ENCODE data around the gene WTIP. TPM values are rescaled to one million over a fixed set of nuclear protein-coding genes. Genes with fewer than 3 reads are reported as not detected.

WTIP gene
- total RNA-seq, 1 experiment from 2014 or later, result 32.5 TPM

DNA sequence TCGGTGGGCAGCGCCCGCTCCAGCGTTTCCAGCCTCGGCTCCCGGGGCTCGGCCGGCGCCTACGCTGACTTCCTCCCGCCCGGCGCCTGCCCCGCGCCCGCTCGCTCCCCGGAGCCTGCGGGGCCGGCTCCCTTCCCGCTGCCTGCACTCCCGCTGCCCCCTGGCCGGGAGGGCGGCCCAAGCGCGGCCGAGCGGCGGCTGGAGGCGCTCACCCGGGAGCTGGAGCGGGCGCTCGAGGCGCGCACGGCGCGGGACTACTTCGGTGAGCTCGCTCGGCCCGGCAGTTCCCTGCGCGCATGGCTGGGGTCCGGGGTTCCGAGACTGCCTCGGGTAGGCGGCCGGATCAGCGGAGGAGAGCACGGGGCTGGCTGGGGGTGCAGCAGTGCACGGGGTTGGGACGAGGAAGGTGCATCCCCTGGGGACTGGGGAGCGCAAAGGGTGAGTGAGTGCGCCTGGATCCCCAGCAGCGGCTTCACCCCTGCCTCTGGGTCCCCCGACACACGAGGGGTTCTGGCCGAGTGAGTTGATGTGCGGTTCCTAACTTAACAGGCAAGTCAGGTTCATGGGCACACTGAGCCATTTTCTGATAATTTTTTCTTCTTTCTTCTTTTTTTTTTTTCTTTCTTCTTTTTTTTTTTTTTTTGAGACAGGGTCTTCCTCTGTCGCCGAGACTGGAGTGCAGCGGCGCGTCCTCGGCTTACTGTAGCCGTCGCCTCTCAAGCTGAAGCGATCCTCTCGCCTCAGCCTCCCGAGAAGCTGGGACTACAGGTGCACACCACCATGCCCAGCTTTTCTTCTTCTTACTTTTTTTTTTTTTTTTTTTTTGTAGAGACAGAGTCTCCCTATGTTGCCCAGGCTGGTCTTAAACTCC, 1.1 kb downstream of the WTIP start:
- Histone ChIP-seq H2AFZ (ENCODE audit: low read length) (no peak overlapping the region), H3T11ph (ENCODE audit: low read length) (no peak overlapping the region), H2BK12ac (ENCODE audit: insufficient read length, low read depth, low read length) (no peak overlapping the region), H4K20me1 (ENCODE audit: control insufficient read depth, insufficient read depth, insufficient read length) (no peaks in the 10 kb centered on the region), H2BK5ac (ENCODE audit: insufficient read length, low read length) (no peak overlapping the region), H2BK20ac (ENCODE audit: low read depth, low read length, poor library complexity, severe bottlenecking) (no peak overlapping the region), H3K4ac (ENCODE audit: low read depth, low read length) (no peak overlapping the region), H3K9me3 (ENCODE audit: control insufficient read depth, low read depth, low read length) (no peaks in the 10 kb centered on the region), H3K27me3 (ENCODE audit: insufficient read depth, low read length) (no peaks in the 10 kb centered on the region; the same call in 1 of the 2 replicates), H3K9ac (ENCODE audit: extremely low read depth, insufficient read length, low read length) (peak overlapping the region; percentile 50), H4K8ac (replicated peaks; ENCODE audit: insufficient read length, low read depth, low read length) (no peak overlapping the region), H3K79me2 (ENCODE audit: insufficient read depth, low read length) (peaks cover 2% of the 10 kb centered on the region; the same call in 1 of the 2 replicates), H3K27ac (ENCODE audit: insufficient read length, low read depth, low read length) (no peak overlapping the region), H3K18ac (ENCODE audit: insufficient read length, low read depth, low read length) (no peak overlapping the region), H3K4me2 (ENCODE audit: insufficient read depth, insufficient read length, low read length) (peak overlapping the region; percentile 83), H3K4me1 (ENCODE audit: insufficient read depth, low read length) (no peaks in the 10 kb centered on the region; the same call in 1 of the 2 replicates), H3K56ac (ENCODE audit: insufficient read length, low read depth, low read length) (no peak overlapping the region), H2BK120ac (ENCODE audit: low read depth, low read length, poor library complexity, severe bottlenecking) (no peak overlapping the region), H2BK15ac (ENCODE audit: low read depth, low read length) (no peak overlapping the region), H4K91ac (ENCODE audit: insufficient read length, low read depth, low read length) (no peak overlapping the region), H3K23ac (ENCODE audit: insufficient read length, low read depth, low read length) (no peak overlapping the region), H3K79me1 (ENCODE audit: insufficient read depth, low read depth, low read length, poor library complexity, severe bottlenecking) (no peaks in the 10 kb centered on the region), H4K5ac (ENCODE audit: insufficient read length, low read depth, low read length) (no peak overlapping the region), H3K14ac (ENCODE audit: insufficient read depth, low read length) (peak overlapping the region; percentile 70; the same call in 1 of the 2 replicates), H2AK5ac (ENCODE audit: insufficient read length, low read length) (no peak overlapping the region), H3K23me2 (ENCODE audit: insufficient read length, low read depth, low read length, poor library complexity, severe bottlenecking) (peaks cover 19% of the 10 kb centered on the region)
- H3K36me3 Mint-ChIP-seq (ENCODE audit: insufficient read depth in 1 of 3, low read depth in 3 of 3), result peaks cover 6 to 17% (median 17%) of the 10 kb centered on the region in 3 experiments; a peak in 6 of 7 replicates
- no CpG with 5 or more reads among the region's 72 CpGs for WGBS (ENCODE audit: extremely low coverage, insufficient read length, low lambda C conversion rate)
- peaks cover 28% of the 10 kb centered on the region for H3K27me3 Mint-ChIP-seq (ENCODE audit: low read depth)
- TF ChIP-seq, protein P1, sequence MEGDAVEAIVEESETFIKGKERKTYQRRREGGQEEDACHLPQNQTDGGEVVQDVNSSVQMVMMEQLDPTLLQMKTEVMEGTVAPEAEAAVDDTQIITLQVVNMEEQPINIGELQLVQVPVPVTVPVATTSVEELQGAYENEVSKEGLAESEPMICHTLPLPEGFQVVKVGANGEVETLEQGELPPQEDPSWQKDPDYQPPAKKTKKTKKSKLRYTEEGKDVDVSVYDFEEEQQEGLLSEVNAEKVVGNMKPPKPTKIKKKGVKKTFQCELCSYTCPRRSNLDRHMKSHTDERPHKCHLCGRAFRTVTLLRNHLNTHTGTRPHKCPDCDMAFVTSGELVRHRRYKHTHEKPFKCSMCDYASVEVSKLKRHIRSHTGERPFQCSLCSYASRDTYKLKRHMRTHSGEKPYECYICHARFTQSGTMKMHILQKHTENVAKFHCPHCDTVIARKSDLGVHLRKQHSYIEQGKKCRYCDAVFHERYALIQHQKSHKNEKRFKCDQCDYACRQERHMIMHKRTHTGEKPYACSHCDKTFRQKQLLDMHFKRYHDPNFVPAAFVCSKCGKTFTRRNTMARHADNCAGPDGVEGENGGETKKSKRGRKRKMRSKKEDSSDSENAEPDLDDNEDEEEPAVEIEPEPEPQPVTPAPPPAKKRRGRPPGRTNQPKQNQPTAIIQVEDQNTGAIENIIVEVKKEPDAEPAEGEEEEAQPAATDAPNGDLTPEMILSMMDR (conservative IDR thresholded peaks at IDR 0.05), result no peak
- no peak overlapping the region; a peak in 1 of 7 replicates for H3K27ac Mint-ChIP-seq
- peak overlapping the region; percentile 83 to 89 for H3K4me3 Mint-ChIP-seq
- peaks cover 2 to 3% of the 10 kb centered on the region in 2 experiments; a peak in 2 of 5 replicates for H3K9me3 Mint-ChIP-seq
- no peak for DNase-seq
- peaks cover 19 to 34% of the 10 kb centered on the region in 2 experiments for H3K4me1 Mint-ChIP-seq

All from H9 (cell line).